Measurements from ENCODE around the gene CCM2. TPM values are rescaled to one million over a fixed set of nuclear protein-coding genes. Genes with fewer than 3 reads are reported as not detected.

CCM2 gene
- total RNA-seq, 2 experiments from 2014 or later, result 48.8 to 52.8 TPM

- peaks cover 3% of the 10 kb centered on the region for H3K4me1 Mint-ChIP-seq (ENCODE audit: low read depth)
- intact Hi-C loops (cut with DNase I, micrococcal nuclease), result no loop called here
- H3K27ac Mint-ChIP-seq, result no peak overlapping the region
- ChIA-PET POLR2A (no interaction called here), CTCF (no interaction called here)
- Histone ChIP-seq H3K27me3 (ENCODE audit: control insufficient read depth in 1 of 2, insufficient read depth in 2 of 2, low read length in 2 of 2) (no peaks in the 10 kb centered on the region), H3K27ac (ENCODE audit: low read depth in 1 of 2, low read length in 2 of 2) (peak overlapping the region in 1 of 2 donors; percentile 16), H3K9me3 (ENCODE audit: control insufficient read depth in 1 of 2, insufficient read depth in 1 of 2, low read length in 2 of 2) (no peaks in the 10 kb centered on the region), H3K36me3 (ENCODE audit: insufficient read depth, low read length) (peaks cover 73% of the 10 kb centered on the region), H3K4me3 (ENCODE audit: low read length) (no peak overlapping the region), H3K4me1 (ENCODE audit: insufficient read depth, low read length) (peaks cover 11% of the 10 kb centered on the region)
- DNase-seq (no peak), ATAC-seq (ENCODE audit: poor library complexity) (no peak)
- TF ChIP-seq CTCF (IDR thresholded peaks at IDR 0.05), result no peak
- peaks cover 75% of the 10 kb centered on the region for H3K36me3 Mint-ChIP-seq (ENCODE audit: low read depth)
- no peaks in the 10 kb centered on the region for H3K27me3 Mint-ChIP-seq
- H3K9me3 Mint-ChIP-seq, result no peaks in the 10 kb centered on the region
- H3K4me3 Mint-ChIP-seq, result no peak overlapping the region
Measured at GRCh38 chr7:45074528-45075354, 74.7 kb downstream of the CCM2 start.

GRCh38 chr7:45075355-45075644 is 75.3 kb downstream of the CCM2 start:
- H3K4me3 ChIP-seq (ENCODE audit: low read length), result no peak overlapping the region
- Mint-ChIP-seq H3K9me3 (no peaks in the 10 kb centered on the region), H3K27ac (no peak overlapping the region), H3K4me1 (ENCODE audit: low read depth) (peaks cover 3% of the 10 kb centered on the region), H3K36me3 (ENCODE audit: low read depth) (peaks cover 69% of the 10 kb centered on the region), H3K27me3 (no peaks in the 10 kb centered on the region), H3K4me3 (no peak overlapping the region)
- H3K36me3 ChIP-seq (ENCODE audit: insufficient read depth, low read length), result peaks cover 67% of the 10 kb centered on the region
- TF ChIP-seq CTCF (IDR thresholded peaks at IDR 0.05), result no peak
- ATAC-seq (ENCODE audit: poor library complexity), result no peak
- ChIA-PET POLR2A (no interaction called here), CTCF (no interaction called here)
- DNase-seq, result no peak
- H3K4me1 ChIP-seq (ENCODE audit: insufficient read depth, low read length), result peaks cover 11% of the 10 kb centered on the region
- H3K27me3 ChIP-seq (ENCODE audit: control insufficient read depth in 1 of 2, insufficient read depth in 2 of 2, low read length in 2 of 2), result no peaks in the 10 kb centered on the region
- intact Hi-C loops (cut with DNase I, micrococcal nuclease), result no loop called here
- H3K9me3 ChIP-seq (ENCODE audit: control insufficient read depth in 1 of 2, insufficient read depth in 1 of 2, low read length in 2 of 2), result no peaks in the 10 kb centered on the region
- no peak overlapping the region for H3K27ac ChIP-seq (ENCODE audit: low read depth in 1 of 2, low read length in 2 of 2)

GRCh38 chr7:45075871-45076796 is 76.1 kb downstream of the CCM2 start:
- Histone ChIP-seq H3K4me1 (ENCODE audit: insufficient read depth, low read length) (peaks cover 11% of the 10 kb centered on the region), H3K9me3 (ENCODE audit: control insufficient read depth in 1 of 2, insufficient read depth in 1 of 2, low read length in 2 of 2) (no peaks in the 10 kb centered on the region), H3K27me3 (ENCODE audit: control insufficient read depth in 1 of 2, insufficient read depth in 2 of 2, low read length in 2 of 2) (no peaks in the 10 kb centered on the region), H3K36me3 (ENCODE audit: insufficient read depth, low read length) (peaks cover 59% of the 10 kb centered on the region), H3K27ac (ENCODE audit: low read depth in 1 of 2, low read length in 2 of 2) (no peak overlapping the region), H3K4me3 (ENCODE audit: low read length) (no peak overlapping the region)
- ChIA-PET POLR2A (no interaction called here), CTCF (no interaction called here)
- H3K4me1 Mint-ChIP-seq (ENCODE audit: low read depth), result peaks cover 3% of the 10 kb centered on the region
- H3K4me3 Mint-ChIP-seq, result no peak overlapping the region
- H3K27me3 Mint-ChIP-seq, result no peaks in the 10 kb centered on the region
- TF ChIP-seq CTCF (IDR thresholded peaks at IDR 0.05), result no peak
- no peak overlapping the region for H3K27ac Mint-ChIP-seq
- DNase-seq, result peak in 1 of 14 experiments; percentile 27
- intact Hi-C loops (cut with DNase I, micrococcal nuclease), result no loop called here
- ATAC-seq (ENCODE audit: poor library complexity), result no peak
- peaks cover 62% of the 10 kb centered on the region for H3K36me3 Mint-ChIP-seq (ENCODE audit: low read depth)
- no peaks in the 10 kb centered on the region for H3K9me3 Mint-ChIP-seq
